OCI-LY3 (cell line): Measurements from ENCODE around the gene NIPAL1.

Experiments
- CTCF ChIP-seq: fragments of 200-600, 300-600 bp; sonication (generic); IDR thresholded peaks from 2 replicates; pipeline ENCODE4 v1.5.1; 2014; ENCODE audit warnings: antibody characterized with exemption, low read length, low read depth
- EZH2phosphoT487 ChIP-seq: fragments of 200-600 bp; shearing (Covaris generic); IDR thresholded peaks from 2 replicates; pipeline ENCODE4 v1.6.1; 2018; ENCODE audit warnings: antibody characterized with exemption, mixed run types, low read depth

GRCh38 chr4:48069026-48069425 is 52.5 kb downstream of the NIPAL1 start:
- TF ChIP-seq CTCF (no peak), EZH2phosphoT487 (no peak)
